ENCODE results near the gene H3-3A.
"Not testable (repeated sequence)": the region's sequence is repeated elsewhere in the genome, so short reads cannot be mapped to it uniquely, and the experiment has no call there.

The H3-3A gene

GRCh38 chr1:226074046-226074445 is 11.5 kb downstream of the H3-3A start:
- in situ Hi-C loops (cut with HindIII; ENCODE audit: low pct_ligation_motif_present, low pct_unique_long_range_greater_than_20kb, low sequenced_read_pairs) = no loop called here
- DNase-seq = no peak

DNA sequence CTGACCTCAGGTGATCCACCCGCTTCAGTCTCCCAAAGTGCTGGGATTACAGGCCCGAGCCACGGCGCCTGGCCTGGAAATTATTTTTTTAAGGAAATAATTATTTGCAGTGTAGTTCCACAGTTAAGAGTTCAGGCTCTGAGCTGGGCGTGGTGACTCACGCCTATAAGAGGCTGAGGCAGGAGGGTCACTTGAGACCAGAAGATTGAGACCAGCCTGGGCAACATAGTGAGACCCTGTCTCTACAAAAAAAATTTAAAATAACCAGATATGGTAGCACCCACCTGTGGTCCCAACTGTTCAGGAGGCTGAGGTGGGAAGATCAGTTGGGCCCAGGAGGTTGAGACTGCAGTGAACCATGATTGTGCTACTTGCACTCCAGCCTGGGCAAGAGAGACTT is 13.9 kb downstream of the H3-3A start:
- in situ Hi-C loops (cut with HindIII; ENCODE audit: low pct_ligation_motif_present, low pct_unique_long_range_greater_than_20kb, low sequenced_read_pairs) = no loop called here
- DNase-seq = no peak

DNA sequence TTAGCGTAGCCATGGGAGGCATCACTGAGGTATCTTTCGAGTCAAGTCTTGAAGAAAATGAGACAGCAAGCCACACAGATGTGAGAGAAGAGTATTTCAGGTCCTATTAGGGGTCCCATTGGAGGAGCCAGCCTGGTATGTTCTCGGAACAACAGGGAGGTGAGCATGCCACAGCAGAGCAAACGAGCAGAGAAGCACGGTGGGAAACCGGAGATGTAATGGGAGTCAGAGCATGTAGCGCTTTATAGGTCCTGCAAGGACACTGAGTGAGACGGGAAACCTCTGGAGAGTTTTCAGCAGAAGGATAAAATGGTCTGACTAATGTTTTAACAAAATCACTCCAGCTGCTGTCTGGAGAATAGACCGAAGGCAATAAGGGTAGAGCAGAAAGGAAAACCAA is 15.9 kb downstream of the H3-3A start:
- in situ Hi-C loops (cut with HindIII; ENCODE audit: low pct_ligation_motif_present, low pct_unique_long_range_greater_than_20kb, low sequenced_read_pairs) = no loop called here
- DNase-seq = no peak

- DNase-seq = no peak
- in situ Hi-C loops (cut with HindIII; ENCODE audit: low pct_ligation_motif_present, low pct_unique_long_range_greater_than_20kb, low sequenced_read_pairs) = no loop called here
Measured at GRCh38 chr1:226082587-226082917, 20.0 kb downstream of the H3-3A start.

GRCh38 chr1:226082959-226083301 is 20.4 kb downstream of the H3-3A start:
- DNase-seq = peak; percentile 65
- in situ Hi-C loops (cut with HindIII; ENCODE audit: low pct_ligation_motif_present, low pct_unique_long_range_greater_than_20kb, low sequenced_read_pairs) = no loop called here

DNA sequence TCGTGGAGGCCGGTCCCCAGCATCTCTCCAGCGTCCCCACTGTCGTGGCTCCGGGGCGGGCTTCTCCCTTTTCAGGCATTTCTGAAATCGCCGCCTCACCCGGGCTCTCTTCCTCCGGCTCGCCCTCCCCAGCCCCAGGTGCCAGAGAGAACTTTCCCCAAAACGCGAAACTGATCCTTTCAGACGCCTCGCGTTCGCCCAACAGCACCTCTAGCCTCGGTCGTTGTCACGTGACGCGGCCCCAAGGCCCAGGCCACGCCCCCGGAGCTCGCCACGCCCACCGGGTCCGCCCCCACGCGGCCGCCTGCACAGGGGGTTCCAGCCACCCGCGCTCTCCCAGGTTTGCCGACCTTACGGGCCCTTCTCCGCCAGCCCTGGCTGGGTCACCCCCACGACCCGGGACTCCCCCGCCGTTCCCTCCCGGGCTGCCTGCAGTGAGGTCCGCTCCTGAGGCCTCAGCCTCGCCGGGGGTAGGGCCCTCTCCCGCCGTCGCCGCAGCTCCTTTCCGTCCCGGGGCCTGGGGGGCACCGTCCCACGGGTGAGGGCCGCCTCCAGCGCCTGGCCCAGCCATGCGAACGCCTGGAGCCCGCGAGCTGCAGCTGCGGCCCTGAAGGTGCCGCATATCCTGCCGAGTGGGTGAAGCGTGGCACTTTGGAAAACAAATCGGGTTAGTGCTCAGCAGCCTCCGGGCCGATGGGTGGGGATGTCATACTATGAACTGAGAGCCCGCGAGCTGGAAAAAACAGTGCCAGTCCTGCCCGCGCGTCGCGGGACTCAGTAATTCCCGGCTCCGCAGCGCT is 21.0 kb downstream of the H3-3A start:
- peak; percentile 85 for DNase-seq
- in situ Hi-C loops (cut with HindIII; ENCODE audit: low pct_ligation_motif_present, low pct_unique_long_range_greater_than_20kb, low sequenced_read_pairs) = no loop called here

GRCh38 chr1:226085675-226086285 is 23.3 kb downstream of the H3-3A start:
- in situ Hi-C loops (cut with HindIII; ENCODE audit: low pct_ligation_motif_present, low pct_unique_long_range_greater_than_20kb, low sequenced_read_pairs) = no loop called here
- DNase-seq = no peak

DNA sequence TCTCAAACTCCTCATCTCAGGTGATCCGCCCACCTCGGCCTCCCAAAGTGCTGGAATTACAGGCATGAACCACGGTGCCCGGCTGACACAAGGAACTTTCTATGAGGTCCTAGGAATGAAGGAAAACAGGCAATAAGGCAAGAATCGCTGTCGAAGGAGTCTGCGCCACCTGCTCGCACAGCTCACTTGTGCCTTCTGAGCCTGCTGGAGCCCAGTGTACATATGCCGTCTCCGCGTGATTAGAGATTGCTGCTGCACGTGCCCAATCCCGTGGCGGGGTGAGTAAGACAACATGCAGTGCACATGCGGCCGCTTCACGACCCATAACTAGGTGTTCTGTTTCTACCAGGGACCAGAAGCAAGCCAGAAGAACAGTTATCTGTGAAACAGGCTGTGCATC is 24.3 kb downstream of the H3-3A start:
- DNase-seq = no peak
- in situ Hi-C loops (cut with HindIII; ENCODE audit: low pct_ligation_motif_present, low pct_unique_long_range_greater_than_20kb, low sequenced_read_pairs) = no loop called here

- no peak for DNase-seq
- in situ Hi-C loops (cut with HindIII; ENCODE audit: low pct_ligation_motif_present, low pct_unique_long_range_greater_than_20kb, low sequenced_read_pairs) = no loop called here
Measured at GRCh38 chr1:226091461-226091860, 28.9 kb downstream of the H3-3A start.

DNA sequence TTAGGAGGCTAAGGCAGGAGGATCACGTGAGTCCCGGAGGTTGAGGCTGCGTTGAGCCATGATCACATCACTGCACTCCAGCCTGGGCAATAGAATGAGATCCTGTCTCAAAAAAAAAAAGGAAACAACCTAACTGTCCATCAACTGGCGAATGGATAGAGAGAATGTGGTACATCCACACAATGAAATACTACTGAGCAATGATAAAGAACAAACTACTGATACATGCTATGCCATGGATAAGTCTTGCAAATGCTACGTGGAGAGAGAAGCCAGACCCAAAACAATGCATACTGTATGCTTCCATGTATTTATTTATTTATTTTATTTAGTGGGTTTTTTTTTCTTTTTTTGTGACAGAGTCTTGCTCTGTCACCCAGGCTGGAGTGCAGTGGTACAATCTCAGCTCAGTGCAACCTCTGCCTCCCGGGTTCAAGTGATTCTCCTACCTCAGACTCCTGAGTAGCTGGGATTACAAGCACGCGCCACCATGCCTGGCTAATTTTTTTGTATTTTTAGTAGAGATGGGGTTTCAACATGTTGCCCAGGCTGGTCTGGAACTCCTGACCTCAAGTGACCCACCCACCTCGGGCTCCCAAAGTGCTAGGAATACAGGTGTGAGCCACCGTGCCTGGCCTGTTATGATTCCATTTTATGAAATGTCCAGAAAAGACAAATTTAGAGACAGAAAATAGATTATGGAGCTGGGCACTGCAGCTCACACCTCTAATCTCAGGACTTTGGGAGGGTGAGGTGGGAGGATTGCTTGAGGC is 29.7 kb downstream of the H3-3A start:
- DNase-seq; in situ Hi-C loops (cut with HindIII; ENCODE audit: low pct_ligation_motif_present, low pct_unique_long_range_greater_than_20kb, low sequenced_read_pairs): not testable (repeated sequence)

GRCh38 chr1:226092965-226093364 is 30.4 kb downstream of the H3-3A start:
- in situ Hi-C loops (cut with HindIII; ENCODE audit: low pct_ligation_motif_present, low pct_unique_long_range_greater_than_20kb, low sequenced_read_pairs) = no loop called here

DNA sequence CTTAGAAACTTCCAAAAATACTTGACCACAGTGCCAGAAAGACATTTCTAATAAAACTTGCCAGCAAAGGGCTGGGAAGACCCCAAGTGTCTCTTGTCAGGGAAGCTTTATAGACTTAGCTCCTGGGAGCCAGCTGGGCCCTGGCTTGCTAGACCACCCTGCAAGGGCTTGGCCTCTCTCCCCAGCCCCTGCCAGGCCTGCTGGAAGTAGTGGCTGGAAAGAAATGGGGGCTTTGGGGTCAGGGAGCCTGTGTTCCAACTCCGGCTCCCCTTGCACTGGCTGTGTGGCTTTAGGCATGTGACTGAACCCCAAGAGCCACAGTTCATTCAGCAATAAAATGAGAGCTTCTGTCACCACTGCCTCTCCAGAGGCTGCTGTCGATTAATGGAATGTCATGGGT is 31.1 kb downstream of the H3-3A start:
- in situ Hi-C loops (cut with HindIII; ENCODE audit: low pct_ligation_motif_present, low pct_unique_long_range_greater_than_20kb, low sequenced_read_pairs) = no loop called here

More at GRCh38 chr1:226092965-226093364, 30.4 kb downstream of the H3-3A start:
- no peak for DNase-seq

GRCh38 chr1:226094451-226094850 is 31.9 kb downstream of the H3-3A start:
- in situ Hi-C loops (cut with HindIII; ENCODE audit: low pct_ligation_motif_present, low pct_unique_long_range_greater_than_20kb, low sequenced_read_pairs) = no loop called here
- DNase-seq = no peak

More for the DNA sequence above, 31.1 kb downstream of the H3-3A start:
- DNase-seq = no peak

GRCh38 chr1:226095286-226095685 is 32.8 kb downstream of the H3-3A start:
- no peak for DNase-seq
- in situ Hi-C loops (cut with HindIII; ENCODE audit: low pct_ligation_motif_present, low pct_unique_long_range_greater_than_20kb, low sequenced_read_pairs) = no loop called here

DNA sequence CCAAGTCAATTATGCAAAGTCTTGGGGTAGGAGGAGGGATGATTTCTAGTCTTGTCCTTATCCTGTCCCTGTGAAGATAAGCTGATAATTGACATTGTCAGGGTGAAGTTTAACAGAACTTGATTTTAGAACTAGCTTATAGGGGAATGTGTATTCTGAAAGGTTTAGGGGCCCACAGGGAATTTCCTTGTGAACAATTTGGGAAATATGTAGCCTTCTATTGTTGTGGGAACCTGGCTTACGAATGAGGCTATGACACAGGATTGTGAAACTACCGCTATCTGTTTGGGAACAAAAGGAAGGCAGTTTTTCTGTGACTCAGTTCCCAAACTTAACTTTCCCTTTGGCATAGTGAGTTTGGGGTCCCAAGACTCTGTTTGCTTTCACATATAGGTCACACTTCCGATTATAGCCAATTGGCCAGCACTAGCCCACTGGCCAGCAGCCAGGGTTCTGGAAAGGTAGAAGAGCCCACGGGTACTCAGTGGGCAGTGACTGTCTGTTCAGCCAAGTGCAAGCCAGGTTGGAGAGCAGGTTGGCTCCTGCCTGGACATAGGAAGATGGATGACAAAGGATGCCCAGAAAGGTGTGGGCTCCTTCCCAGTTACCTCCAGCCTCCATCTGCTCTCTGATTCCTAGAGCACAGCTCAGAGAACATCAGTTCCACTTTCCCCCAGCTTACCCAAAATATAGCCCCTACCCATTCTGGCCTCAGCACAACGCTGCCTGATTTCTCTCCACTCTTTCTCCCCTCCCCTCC is 35.5 kb downstream of the H3-3A start:
- DNase-seq = no peak

GRCh38 chr1:226098870-226099835 is 36.6 kb downstream of the H3-3A start:
- in situ Hi-C loops (cut with HindIII; ENCODE audit: low pct_ligation_motif_present, low pct_unique_long_range_greater_than_20kb, low sequenced_read_pairs) = no loop called here
- no peak for DNase-seq

More for the DNA sequence above, 35.5 kb downstream of the H3-3A start:
- in situ Hi-C loops (cut with HindIII; ENCODE audit: low pct_ligation_motif_present, low pct_unique_long_range_greater_than_20kb, low sequenced_read_pairs) = no loop called here

- peak; percentile 37 for DNase-seq
- in situ Hi-C loops (cut with HindIII; ENCODE audit: low pct_ligation_motif_present, low pct_unique_long_range_greater_than_20kb, low sequenced_read_pairs) = no loop called here
Measured at GRCh38 chr1:226100436-226101391, 38.2 kb downstream of the H3-3A start.

All from ACHN (cell line).